GM18505 (cell line): ENCODE results near the gene LIMA1.
A peak's percentile ranks its signal among the peaks of the same experiment; 100 is the strongest.
"Not testable (repeated sequence)": the region's sequence is repeated elsewhere in the genome, so short reads cannot be mapped to it uniquely, and the experiment has no call there.

Experiments used
- ATAC-seq: cut with Tn5 transposase; IDR thresholded peaks from one replicate; pipeline ENCODE4 v1.9.1; 2021; ENCODE audit not compliant: unreplicated experiment
- POLR2A ChIP-seq: IDR thresholded peaks from 4 replicates; pipeline ENCODE4 v1.6.1; 2011; ENCODE audit warnings: borderline replicate concordance; ENCODE audit not compliant: insufficient read depth, insufficient read length; ENCODE audit errors: extremely low read depth

The LIMA1 gene

DNA sequence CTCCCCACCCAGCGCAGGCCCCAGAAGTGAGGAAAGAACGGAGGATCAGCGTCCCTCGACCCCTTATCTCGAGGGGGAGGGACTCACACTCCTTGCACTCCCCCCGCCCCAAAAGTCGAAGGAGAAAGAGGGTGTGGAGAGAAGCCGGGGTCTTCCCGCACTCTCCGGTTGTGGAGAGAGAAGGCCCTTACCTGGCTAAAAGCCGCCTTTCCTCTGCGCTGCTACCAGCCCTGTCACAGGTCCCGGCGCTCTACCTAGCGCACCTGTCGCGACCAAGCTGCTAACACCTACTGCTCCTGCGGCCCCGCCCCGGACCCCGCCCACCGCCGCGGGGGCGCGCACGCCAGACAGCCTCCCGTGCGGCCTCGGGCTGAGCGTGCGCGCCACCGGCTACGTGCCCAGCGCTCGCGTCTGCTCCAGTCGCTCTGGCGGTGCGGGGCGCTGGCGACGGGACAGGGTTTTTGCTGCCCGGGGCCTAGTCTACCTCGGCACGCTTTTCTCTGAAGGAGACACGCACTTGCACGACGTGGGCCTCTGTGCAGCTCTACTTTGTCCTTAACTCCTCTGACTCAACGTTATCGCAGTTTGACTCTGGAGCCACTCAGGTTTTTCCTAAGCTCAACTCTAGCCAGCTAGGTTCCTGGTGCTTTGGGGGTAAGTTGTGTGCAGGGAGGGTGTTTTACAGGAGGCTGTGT, at the start of gene LIMA1:
Gene LIMA1, minus strand, starts transcription at position 292 of the 695 bp plus-strand sequence. CDS start 34,769 bp downstream, outside the sequence.
- peak; percentile 94 for ATAC-seq
- TF ChIP-seq POLR2A = peak; percentile 89

DNA sequence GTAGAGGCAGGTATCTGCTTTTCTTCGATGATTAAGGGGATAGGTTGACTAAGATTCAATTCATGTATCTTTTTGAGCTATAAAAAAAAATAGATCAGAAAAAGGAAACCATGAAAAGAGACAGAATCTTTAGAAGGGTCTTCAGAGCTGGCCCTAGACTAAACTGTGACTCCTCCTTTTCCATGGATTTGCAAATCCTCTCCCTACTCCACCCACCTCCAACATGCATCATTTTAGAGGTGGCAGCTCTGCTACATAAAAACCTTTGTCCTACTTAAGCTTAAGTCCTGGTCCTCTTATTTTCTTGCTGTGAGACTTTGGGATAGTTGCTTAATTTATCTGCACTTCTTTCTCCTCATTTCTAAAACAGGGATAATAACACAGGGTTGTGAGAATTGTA, 48.4 kb upstream of the LIMA1 start:
- TF ChIP-seq POLR2A = no peak
- no peak for ATAC-seq

- not testable (repeated sequence) for ATAC-seq
Measured at GRCh38 chr12:50328664-50329063, 45.3 kb upstream of the LIMA1 start.

DNA sequence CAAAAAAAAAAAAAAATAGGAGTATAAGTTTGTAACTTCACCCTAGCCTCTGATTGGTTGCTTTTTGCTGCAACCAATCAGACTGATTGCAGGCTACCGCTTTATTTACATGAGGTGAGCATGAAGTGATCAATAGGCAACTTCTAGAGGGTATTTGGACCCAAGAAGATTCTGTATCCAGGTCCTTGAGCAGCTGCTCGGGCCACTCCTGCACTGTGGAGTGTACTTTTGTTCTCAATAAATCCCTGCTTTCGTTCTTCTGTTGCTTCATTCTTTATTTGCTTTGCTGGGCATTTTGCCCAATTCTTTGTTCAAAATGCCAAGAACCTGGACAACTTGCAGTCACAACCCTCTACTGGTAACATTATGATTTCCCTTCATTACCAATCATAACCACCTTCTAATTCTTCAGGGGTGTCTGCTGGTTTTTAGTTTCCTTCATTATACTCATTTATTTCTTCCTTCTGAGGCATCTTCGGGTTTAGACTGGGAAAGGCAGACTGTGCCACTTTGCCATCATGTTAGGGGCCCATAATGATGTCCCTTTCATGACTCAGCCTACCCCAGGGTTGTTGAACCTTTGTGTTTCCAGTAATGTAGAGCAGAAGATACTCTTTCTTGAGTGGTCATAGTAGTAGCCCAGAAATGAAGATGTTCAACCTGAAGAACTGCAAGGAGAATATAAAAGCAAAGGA, 43.4 kb upstream of the LIMA1 start:
- no peak for TF ChIP-seq POLR2A
- ATAC-seq = no peak

DNA sequence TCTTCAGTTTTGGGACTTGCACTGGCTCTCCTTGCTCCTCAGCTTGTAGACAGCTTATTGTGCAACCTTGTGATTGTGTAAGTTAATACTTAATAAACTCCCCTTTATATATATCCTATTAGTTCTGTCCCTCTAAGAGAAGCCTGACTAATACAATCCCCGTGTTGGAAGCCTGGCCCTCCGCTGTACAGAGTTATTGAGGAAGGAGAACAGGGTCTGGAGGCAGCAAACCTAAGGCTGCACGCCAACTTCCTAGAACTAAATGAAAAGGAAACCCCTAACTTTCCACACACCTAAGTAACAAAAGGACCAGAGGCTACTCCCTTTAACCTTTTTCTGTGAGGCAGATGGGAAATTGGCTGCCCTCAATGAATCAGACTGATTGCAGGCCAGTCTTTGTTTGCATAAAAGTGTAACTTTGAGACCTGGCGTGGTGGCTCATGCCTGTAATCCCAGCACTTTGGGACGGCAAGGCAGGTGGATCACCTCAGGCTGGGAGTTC, 42.6 kb upstream of the LIMA1 start:
- ATAC-seq = no peak
- no peak for TF ChIP-seq POLR2A

- not testable (repeated sequence) for ATAC-seq
Measured at GRCh38 chr12:50324770-50325169, 41.5 kb upstream of the LIMA1 start.

DNA sequence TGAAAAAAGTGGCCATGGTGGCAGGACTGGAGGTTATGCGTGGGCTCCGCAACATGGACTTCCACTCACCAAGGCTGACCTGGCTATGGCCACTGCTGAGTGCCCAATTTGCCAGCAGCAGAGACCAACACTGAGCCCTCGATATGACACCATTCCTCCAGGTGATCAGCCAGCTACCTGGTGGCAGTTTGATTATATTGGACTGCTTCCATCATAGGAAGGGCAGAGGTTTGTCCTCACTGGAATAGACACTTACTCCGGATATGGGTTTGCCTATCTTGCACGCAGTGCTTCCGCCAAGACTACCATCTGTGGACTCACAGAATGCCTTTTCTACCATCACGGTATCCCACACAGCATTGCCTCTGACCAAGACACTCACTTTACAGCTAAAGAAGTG, 40.8 kb upstream of the LIMA1 start:
- ATAC-seq = not testable (repeated sequence)

GRCh38 chr12:50322206-50322605, 38.9 kb upstream of the LIMA1 start:
- ATAC-seq = no peak
- no peak for TF ChIP-seq POLR2A

- TF ChIP-seq POLR2A = no peak
- ATAC-seq = no peak
Measured at GRCh38 chr12:50317203-50317602, 33.9 kb upstream of the LIMA1 start.

- no peak for TF ChIP-seq POLR2A
Measured at GRCh38 chr12:50315803-50316202, 32.5 kb upstream of the LIMA1 start.

DNA sequence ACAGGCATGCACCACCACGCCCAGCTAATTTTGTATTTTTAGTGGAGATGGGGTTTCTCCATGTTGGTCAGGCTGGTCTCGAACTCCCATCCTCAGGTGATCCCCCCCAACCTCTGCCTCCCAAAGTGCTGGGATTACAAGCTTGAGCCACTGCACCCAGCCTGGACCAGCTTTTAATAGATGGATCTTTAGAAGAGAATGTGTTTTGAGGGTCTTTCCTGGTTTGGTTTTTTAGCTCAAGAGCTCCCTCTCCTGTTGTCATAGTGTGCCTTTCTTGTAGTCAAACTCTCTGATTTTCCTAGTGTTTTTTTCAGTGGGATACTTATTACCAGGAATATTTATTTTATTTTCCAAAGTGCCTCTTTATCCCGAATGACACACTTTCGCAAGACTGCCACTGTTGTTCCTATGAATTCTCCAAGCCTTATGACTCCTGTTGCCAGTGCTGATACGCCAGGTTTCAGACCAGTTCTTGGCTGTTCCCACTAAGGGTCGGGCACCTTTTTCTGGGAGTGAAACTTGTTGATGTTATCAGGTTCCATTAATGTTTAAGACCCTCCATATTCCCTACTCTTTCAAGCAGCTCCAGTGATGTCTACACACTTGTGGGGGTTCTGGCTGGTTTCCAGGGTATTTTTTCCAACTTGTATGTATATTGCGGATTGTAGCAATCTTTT, 31.5 kb upstream of the LIMA1 start:
- ATAC-seq = no peak
- TF ChIP-seq POLR2A = no peak

More at GRCh38 chr12:50315803-50316202, 32.5 kb upstream of the LIMA1 start:
- no peak for ATAC-seq

- not testable (repeated sequence) for ATAC-seq
Measured at GRCh38 chr12:50313971-50314370, 30.7 kb upstream of the LIMA1 start.

DNA sequence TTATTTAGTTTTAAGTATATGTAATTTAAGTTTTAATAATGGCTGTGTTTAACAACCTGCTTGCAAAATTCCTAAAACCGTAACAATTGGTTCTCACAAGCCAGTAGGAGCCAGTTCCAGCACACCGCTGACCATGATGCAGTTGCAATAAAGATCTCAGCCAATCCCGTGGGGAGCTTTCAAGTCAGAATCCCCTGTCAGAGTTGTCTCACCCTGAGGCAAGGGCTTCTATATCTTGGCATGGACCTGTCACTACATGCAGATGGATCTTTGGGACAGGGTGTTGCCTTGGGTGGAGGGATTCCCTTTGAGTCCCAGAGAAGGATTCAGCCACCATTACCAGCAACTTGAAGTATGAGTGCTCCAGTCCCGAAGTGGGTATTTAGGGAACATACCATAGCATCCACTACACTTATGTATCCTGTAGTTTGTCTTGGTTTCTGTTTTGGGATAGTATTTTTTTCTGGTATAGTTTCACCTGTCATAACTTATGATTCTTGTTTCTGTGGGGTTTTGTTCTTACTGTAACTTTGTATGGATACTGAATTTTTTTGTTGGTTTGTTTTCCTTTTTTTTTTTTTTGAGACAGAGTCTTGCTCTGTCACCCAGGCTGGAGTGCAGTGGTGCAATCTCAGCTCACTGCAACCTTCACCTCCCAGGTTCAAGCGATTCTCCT, 30.1 kb upstream of the LIMA1 start:
- no peak for TF ChIP-seq POLR2A
- ATAC-seq = no peak

DNA sequence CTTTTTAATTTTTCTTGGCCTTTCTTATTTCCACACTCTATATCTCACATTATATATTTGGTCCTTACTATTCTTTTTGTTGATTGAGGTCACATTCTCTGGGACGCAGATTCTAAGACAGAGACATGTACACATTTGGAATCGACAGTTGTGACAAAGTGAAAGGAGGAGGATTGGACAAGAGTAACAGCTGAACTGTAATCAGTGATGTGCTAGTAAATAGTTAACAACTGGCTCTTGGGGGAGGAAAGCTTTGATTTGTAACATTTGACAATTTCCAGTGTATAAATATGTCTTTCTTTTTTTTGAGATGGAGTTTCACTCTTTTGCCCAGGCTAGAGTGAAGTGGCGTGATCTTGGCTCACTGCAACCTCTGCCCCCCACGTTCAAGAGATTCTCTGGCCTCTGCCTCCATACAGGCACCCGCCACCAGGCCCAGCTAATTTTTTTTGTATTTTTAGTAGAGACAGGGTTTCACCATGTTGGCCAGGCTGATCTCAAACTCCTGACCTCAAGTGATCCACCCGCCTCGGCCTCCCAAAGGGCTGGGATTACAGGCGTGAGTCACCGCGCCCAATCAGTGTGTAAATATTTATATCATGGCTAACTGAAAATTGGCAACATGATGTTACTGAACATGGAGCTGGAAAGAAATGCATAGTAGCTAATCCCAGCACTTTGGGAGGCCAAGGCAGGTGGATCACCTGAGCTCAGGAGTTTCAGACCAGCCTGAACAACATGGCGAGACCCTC, 28.7 kb upstream of the LIMA1 start:
- not testable (repeated sequence) for ATAC-seq
